Fibroblast of skin of back (primary cell): Measurements from ENCODE around the gene KRT86.
"Not testable (repeated sequence)": the region's sequence is repeated elsewhere in the genome, so short reads cannot be mapped to it uniquely, and the experiment has no call there.

Source experiments
- DNase-seq: peaks from one replicate; pipeline ENCODE4 v3.0.0-alpha.2; 2013

The KRT86 gene

DNA sequence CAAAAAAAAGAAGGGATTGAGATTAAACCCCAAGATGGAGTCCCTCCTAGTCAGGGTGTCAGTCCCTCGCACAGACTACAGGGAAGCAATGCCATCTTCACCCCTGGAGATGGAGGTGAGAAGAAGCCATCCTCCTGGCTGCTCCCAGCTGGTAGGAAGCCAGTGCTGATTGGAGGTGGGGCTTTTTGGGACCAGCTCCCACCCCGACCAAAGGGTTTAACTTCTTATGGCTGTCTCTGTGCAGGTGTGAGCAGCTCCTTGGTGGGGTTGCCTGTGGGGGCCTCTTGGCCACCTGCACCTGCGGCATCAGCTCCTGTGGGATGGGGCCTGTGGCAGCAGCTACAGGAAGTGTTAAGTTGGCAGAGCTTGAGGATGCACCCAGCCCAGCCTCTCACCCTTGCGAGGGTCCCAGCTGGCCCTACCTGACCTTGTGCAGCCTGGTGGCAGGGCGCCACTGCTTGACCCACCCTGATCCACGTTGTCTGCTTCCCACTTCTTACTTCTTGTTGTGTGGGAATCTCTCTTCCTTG is 3.8 kb upstream of the KRT86 start:
- DNase-seq: no peak

DNA sequence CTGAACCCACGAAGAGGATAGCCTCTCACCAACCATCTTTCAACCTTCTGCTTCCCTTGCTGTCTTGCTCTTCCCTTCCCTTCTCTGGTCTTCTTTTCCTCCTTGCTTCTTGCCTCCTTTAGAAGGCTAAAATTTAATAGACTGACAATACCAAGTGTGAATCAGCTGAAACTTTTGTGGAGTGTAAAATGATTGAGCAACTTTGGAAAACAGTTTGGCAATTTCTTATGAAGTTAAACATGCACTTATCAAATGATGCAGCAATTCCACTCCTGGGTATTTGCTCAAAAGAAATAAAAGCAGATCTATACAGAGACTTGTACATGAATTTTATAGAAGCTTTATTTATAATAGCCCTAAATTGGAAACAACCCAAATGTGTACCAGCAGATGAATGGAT is 3.3 kb upstream of the KRT86 start:
- no peak for DNase-seq

DNA sequence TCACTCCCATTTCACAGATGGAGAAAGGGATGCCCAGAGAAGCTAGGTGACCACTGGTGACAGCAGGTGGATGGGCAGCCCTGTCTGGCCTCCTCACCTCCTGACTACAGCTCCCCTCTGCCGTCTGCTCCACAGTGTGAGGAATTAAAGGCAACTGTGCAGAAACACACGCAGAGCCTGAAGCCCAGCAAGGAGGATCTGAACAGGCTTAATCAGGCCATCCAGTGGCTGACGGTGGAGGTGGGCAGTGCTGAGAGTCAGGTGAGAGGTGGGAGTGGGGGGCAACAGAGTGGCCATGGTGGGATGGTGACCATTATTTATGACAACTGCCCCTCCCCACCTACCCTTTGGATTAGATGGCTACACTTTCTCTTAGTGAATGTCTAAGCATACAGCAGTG is 1.2 kb downstream of the KRT86 start:
- no peak for DNase-seq

DNA sequence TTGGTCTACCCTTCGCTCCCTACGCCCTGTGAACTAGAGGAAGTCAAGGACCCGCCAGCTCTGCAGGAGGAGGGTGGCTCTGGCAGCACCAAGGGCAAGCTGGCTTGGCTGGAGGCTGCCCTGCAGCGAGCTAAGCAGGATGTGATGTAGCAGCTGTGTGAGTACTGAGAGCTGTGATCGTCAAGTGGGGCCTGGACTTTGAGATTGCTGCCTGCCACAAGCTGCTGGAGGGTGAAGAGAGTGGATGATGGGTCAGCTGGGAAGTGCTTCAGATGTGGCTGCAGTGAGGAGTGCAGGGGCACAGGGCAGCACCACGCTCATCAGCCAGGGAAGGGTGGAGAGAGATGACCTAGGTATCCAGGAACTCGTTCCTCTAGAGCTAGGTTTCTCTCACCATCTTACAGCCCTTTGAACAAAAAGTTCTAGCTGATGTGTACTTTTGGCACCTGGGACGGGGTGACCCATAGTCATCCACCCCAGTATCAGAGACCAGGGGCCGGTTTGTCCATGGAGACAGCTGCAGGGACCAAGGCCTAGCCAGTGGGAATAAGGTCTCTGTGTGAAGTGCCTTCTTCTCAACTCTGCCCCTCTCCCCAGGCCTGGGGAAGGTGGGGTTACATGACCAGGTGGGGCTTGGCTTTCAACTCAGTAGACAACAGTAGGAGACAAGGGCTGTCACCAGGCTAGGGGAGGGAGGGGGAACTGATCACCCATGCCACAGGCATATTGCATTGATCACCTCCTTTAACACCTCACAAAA is 3.2 kb downstream of the KRT86 start:
- DNase-seq: no peak

DNA sequence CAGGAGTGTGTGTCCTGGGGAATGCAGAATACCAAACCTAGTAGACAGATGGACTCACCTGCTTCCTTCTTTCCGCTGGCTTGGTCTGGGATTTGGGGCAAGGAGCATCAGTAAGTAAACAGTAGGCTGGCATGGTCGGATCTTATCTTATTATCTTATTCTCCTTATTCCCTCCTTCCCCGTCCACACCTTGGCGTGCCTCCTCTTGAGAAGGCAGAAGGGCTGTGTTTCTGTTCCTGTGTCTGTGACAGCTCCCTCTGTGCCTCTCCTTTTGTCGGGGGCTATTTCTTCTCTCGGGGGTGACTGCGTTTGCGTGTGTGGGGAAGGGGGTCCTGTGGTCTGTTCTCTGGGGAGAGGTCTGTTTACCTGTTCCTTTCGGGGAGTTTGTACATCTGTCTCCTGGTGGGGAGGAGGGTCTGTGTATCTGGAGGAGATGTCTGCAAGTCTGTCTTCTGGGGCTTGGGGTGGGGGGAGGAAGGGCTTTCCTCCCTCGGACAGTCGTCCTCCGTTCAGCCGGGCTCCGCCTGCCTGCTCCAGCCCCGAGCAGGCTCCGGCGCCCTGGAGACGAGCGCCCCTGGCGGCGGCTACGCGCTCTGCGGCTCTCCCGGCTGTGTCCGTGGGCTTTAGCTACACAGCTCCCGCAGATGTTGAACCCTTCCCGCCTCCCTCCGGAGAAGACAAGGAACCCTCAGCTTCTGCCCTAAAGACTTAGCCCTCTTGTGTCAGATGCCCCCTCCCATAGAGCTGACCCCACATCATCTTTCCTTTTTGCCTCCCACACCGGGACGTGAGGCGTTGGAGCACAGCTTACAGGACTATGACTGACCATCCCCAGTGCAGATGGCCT is 4.4 kb downstream of the KRT86 start:
- DNase-seq: peak; percentile 71

DNA sequence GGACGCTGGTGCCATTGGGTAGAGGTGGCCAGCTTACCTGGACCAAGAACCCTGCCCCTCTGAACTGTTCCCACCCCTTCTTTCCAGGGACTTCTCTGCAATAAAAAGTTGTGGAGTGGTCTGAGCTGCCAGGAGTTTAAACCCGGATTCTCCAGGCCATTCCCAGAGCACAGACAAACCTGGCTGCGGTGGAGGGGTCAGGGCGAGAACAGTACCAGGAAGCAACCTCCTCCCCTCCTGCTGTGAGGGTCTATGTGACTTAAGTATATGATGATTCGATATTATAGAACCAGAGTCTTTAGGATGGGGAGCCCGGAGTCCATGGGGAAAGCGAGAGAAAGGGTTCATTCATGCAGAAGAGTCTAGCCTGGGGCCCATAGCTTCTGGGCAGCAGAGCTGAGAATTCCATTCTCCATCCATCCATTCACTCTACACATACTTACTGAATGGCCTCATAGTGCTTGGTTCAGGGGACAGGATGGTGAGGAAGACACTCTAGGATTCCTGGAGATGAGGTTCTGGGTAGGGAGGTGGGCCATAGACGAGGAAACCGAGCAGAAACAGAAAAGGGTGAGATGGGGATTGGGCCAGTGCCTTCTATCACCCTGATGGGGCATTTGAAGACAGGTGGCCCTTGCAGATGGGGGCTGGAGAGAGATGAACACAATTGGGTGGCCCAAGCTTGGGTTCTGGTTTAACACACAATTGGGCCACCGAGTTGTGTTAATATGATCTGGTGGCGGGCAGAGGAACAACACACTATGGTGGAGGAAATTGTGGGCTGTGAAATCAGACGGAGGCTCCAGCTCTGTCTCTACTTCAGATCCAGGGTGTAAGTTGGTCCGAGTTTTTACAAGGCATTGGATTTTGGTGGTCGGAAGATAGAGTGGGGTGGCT is 5.2 kb downstream of the KRT86 start:
- peak; percentile 72 for DNase-seq

DNA sequence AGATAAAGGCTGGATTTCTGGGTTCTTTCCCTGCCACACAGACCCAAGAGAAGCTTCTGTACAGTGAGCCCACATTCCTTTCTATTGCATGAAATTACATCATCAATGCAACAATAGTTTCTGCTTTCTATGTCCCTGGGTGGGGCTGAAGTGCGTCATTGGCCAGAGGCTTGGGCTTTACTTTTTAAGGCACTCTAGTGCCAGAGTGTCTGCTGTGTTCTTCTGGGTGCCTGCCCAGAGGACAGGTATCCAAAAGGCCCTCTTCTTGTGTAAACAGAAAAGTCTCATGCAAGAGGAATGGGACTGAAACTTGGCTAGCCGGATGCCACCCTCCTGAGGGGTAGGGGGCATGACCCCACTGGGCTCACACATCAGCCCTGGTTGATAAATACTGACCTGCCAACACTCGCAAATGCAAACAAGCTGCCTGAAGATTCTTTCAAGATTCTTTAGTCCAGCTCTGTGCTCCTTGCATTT is 5.9 kb downstream of the KRT86 start:
- peak; percentile 96 for DNase-seq

DNA sequence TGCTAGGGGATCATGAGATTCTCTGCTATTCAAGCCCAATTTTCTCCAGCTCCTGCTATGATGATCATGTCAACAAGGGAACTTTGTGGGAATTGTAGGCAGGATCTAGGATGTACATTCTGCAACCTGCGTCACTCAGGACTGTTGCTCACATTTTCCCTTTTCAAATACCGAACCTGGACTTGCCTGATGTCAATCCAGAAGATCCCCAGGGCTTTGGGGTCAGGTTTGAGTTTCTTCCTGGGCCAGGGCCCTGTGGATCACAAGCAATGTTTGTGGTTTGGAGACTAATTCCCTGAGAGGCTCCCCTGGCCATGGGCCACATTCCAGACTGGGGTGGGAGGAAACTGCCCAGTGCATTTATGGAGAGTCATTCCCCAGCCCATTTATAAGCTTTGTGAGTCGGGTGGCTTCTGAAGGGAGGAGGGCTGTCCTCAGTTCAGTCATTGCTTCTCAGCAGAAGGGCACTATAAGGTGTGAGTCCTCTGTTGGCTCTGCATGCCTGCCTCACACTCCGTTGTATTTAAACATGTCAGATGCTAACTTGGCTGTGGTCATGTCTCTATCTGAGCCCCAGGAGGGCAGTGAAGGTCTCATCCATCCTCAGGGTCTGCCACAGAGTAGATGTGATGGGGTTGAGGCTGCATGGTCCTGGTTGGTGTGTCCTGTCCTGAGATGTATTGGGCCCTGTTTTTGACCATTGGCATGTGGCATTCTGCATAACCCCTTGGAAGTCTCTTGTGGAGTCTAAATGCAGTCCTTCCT is 6.5 kb downstream of the KRT86 start:
- peak; percentile 99 for DNase-seq

DNA sequence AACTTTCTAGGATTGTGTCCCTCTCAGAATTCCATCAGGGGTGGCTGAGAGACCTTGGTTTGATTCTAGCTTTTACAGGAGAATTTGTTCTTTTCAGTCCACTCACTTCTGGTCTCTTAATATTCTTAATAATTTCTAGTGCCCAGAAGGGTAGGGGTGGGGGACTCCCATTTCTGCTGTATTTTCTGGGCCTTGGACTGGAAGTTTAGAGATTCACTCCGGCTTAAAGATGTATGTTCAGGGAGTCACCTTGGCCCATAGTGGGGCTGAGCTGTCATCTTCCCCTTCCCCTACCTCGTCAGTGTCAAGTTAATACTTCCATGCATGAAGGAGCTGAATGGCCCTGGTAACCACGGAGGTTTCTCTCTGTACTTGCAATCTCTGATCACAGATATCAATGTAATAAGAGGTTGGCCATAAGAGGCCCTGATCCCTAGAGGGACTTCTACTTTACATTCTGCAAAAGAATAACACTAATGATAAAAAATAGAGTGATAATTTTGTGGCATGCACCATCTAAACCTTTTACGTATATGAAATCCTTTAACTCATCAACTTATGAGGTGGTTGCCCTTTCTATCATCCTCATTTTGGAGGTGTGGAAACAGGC is 10.2 kb downstream of the KRT86 start:
- DNase-seq: no peak

DNA sequence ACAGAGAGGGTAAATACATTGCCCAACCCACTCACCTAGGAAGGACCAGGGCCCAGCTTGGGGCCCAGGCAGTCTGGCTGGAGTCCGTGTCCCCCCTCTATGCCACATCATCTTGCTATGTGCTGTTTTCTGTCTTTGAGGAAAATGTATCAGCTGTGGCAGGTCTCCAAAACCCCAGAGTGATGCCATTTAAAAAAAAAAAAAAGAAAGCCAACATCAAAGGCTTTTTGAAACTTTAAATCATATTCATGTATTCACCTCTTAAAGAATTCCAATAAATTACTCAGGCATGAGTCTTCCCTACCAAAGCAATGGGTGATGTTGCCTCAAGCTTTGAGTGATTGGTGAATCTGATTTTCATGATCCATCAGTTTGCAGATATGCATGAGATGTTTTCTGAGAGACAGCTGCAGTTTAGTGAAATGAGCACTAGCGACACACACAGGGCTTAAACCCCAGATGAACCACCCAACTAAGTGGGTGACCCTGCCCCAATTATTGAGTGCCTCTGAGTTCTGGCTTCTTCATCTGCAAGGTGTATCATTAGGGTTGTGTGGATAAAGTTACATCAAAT is 10.8 kb downstream of the KRT86 start:
- DNase-seq: peak; percentile 69

DNA sequence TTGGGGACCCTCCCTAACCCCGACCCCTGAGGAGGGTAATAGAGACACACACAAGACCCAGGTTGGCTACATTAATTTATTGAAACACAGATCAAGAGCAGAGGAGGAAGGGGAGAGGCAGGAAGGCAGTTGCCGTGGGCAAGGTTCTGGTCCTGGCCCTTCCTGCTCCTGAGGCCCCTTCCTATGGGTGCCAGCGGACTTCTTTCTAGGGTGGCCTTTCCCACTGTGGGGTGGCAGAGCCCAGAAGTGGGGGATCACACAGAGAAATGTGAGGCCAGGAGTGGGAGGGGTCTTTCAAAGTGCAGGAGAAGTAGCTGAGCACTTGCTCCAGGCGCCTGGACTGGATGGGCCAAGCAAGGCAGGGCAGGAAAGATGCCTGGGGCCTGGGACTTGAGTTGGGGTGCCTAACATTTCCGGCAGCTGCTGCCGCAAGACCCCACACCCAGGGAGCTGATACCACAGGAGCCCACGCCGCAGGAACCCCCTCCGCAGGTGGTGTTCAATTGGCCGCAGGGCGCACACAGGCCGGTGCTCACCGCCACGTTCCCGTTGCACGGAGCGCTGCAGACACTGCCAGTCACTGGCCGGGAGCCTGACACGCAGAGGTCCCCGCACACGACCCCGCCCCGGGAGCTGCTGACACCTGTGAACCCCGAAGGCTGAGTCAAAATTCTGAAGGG is 11.5 kb downstream of the KRT86 start:
- DNase-seq: no peak

DNA sequence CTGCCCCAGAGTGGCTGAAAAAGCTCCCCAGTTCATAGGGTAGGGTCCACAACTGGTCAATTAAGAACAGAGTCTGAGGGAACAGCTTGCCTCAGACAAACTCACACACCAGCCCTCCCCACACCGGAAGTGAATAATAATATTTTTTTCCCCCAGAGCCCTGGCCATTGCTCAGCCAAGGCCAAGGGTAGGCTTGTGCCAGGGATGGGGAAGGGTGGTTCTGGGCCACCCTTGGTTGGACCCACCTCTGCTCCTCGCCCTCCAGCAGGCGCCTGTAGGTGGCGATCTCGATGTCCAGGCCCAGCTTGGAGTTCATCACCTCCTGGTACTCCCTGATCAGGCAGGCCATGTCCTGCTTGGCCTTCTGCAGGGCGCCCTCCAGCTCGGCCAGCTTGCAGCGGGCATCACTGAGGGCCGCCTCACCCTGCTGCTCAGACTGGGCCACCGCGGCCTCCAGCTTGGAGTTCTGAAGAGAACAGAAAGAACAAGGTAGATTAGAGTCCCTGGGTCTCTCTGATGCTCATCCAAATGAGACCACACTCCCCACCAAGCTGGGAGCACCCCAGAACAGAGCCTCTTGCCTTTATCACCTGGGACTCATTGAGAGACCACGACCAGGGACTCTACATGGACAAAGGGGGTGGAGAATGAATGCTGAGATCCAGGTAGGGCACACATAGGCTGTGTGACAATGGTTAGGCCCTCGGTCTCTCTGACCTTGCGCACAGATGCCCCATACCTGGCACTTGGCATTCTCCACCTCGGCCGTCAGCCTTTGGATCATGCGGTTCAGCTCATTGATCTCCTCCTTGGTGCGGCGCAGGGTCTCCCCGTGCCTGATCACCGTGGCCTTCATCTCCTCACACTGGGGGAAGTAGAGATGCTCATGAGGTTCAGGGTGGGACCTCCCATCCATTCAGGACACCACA is 12.7 kb downstream of the KRT86 start:
- DNase-seq: not testable (repeated sequence)

DNA sequence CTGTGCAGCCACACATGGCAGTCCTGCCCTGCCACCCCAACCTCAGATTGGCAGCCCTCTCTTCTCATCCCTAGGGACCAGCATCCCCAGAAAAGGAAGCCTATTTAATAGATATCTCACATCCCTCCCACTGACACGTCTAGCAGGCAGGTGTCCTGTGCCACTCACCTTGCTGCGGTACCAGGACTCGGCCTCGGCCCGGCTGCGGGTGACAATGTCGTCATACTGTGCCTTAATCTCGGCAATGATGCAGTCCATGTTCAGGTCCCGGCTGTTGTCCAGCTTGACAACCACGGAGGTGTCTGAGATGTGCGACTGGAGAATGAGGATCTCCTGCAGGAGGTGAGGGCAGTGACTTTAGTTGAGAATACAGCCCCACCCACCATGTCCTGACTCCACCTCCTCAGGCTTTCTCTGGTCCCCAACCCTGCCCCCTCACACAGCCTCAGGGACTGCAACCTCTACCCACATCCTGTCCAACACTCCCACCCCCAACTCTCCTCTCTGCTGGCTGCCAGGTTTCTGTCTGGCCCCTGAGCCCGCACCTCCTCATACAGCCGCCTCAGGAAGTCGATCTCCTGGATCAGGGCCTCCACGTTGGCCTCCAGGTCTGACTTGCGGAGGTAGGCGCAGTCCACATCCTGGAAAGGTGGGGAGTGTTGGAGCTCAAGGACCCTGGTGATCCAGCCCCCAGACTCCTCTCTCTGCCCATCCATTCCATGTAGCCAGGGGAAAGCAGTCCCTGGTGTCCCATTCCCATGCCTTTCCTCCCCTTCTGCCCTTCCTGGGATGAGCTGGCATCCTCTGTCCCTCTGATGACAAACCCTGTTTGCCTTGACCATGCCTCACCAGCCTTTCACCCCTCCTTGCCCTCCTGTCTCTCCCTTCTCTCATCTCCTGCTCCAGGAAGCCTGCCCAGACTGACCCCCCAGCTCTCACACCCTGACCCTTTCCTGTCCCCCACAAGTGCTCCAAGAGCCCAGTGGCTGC is 13.7 kb downstream of the KRT86 start:
- not testable (repeated sequence) for DNase-seq

DNA sequence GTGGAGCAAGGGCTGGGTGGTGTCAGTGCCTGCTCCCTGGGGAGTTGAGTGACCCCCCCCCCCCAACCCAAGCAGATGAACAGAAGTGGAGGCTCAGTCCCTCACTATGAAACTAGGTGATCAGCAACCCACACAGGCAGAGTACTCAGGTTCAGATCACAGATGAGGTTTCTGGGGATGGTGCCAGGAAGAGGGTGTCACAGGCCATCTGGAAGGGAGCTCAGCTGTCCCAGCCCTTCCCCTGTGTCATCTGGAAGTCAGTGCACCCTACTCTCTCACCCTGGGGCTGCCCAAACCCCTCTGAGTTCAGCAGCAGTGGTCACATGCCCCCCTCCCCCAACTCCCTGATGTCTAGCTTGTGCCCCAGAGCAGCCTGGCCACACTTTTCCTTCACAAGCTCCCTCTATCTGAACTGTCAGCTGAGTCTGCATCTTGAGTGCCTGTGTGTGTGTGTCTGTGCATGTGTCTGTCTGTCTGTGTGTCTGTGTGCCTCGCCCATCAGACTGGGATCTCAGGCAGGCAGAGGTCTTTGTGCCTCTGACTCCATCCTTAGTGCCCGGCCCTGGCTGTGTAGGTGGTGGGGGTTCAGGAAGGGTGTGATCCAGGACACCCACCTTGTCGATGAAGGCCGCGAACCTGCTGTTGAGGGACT is 16.2 kb downstream of the KRT86 start:
- DNase-seq: not testable (repeated sequence)

DNA sequence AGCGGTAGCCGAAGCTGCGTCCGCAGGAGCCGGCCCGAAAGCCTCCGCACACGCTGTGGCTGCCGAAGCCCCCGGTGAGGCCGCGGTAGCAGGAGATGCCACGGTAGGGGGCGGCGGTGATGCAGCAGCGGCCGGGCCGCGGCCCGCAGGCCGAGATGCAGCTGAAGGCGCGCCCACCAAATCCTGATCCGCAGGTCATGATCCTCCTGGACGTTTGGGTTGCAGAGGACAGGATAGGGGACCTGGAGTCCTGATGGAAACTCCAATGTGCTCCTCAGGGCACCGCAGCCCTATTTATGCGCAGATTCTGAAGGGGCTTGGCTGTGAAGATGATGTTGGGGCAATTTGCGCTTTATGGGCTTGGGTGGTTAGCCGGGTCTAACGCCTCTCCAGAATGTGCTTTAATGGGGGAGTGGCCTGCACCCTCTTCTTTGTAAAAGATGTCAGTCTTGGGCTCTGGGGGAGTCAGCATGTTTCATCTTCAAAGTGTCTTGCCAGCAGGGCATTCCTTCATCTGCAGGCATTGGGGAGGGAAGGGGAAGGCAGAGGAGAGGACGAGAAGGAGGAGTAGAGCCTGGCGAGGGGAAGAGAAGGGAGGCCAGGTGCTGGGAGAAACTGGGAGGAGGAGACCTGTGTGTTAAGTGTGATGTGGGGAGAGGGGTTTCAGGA is 17.0 kb downstream of the KRT86 start, which contains the start of gene KRT81:
KRT81 (minus strand) TSS at position 268 of the 669 bp plus-strand sequence; CDS start at position 199, 69 bp downstream.
- no peak for DNase-seq

DNA sequence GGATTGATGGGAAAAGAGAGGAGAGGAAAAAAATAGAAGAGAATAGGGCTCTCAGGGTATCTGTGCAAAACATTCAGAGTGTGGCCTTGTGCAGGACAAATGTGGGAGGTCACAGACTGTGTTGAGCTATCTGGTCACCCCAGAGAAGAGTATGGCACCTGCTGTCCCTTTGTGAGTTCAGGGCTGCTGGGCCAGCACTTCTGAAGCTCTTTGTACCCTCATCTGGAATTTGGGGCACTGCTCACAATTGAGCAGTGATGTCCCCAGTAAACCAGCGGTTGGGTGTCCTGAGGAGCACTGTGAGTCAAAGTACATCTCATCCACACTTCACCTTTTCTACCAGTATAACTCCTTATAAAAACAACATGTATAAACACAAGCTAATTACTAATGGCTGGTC is 19.5 kb downstream of the KRT86 start:
- DNase-seq: no peak
